Astrocyte (in vitro differentiated cells and primary cell): ENCODE measurements around the gene GPR15LG.

Experiments used
- EZH2 ChIP-seq: IDR thresholded peaks from 2 replicates; pipeline ENCODE4 v1.6.1; 2012; ENCODE audit warnings: mild to moderate bottlenecking, low read length, inconsistent platforms; ENCODE audit not compliant: insufficient read depth
- TF ChIP-seq, protein P1 (sequence below): IDR thresholded peaks from 2 replicates; pipeline ENCODE4 v1.5.1; 2011; ENCODE audit warnings: low read depth, mild to moderate bottlenecking, inconsistent platforms, low read length, moderate library complexity; ENCODE audit not compliant: insufficient read depth

DNA sequence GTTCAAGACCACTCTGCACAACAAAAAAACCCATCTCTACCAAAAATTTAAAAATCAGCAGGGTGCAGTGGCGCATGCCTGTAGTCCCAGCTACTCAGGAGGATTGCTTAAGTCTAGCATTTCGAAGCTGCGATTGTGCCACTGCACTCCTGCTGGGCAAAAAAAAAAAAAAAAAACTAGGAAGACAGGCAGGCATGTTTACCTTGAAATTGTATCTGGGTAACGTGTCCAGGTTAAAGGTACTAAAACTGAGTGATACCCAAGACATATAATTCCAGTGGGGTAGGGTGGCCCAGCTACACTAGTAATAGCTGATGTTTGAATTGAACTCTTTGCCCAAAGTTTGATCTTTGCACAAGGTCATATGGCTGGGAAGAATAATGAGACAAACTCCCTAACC is 18.1 kb upstream of the GPR15LG start:
- TF ChIP-seq, protein P1, sequence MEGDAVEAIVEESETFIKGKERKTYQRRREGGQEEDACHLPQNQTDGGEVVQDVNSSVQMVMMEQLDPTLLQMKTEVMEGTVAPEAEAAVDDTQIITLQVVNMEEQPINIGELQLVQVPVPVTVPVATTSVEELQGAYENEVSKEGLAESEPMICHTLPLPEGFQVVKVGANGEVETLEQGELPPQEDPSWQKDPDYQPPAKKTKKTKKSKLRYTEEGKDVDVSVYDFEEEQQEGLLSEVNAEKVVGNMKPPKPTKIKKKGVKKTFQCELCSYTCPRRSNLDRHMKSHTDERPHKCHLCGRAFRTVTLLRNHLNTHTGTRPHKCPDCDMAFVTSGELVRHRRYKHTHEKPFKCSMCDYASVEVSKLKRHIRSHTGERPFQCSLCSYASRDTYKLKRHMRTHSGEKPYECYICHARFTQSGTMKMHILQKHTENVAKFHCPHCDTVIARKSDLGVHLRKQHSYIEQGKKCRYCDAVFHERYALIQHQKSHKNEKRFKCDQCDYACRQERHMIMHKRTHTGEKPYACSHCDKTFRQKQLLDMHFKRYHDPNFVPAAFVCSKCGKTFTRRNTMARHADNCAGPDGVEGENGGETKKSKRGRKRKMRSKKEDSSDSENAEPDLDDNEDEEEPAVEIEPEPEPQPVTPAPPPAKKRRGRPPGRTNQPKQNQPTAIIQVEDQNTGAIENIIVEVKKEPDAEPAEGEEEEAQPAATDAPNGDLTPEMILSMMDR = no peak
- no peak for TF ChIP-seq EZH2
